Adipocyte (in vitro differentiated cells): Measurements from ENCODE around the gene ERCC4.
"Not testable (repeated sequence)": the region's sequence is repeated elsewhere in the genome, so short reads cannot be mapped to it uniquely, and the experiment has no call there.

ENCODE experiments used
- DNase-seq: peaks from one replicate; pipeline ENCODE4 v3.0.0-alpha.2; 2015; ENCODE audit warnings: low read depth
- H3K27me3 ChIP-seq: replicated peaks from 2 replicates; pipeline ENCODE4 v1.7.0; 2013; ENCODE audit warnings: mild to moderate bottlenecking, low read length, moderate library complexity; ENCODE audit not compliant: control insufficient read depth, insufficient read depth
- H3K36me3 ChIP-seq: 2 replicates; pipeline ENCODE4 v1.7.0; 2013; ENCODE audit warnings: low read length, mild to moderate bottlenecking, moderate library complexity; ENCODE audit not compliant: control insufficient read depth, insufficient read depth, severe bottlenecking
- H3K4me1 ChIP-seq: 2 replicates; pipeline ENCODE4 v1.7.0; 2013; ENCODE audit warnings: mild to moderate bottlenecking, low read length, moderate library complexity; ENCODE audit not compliant: control insufficient read depth, insufficient read depth
- H3K4me3 ChIP-seq: 2 replicates; pipeline ENCODE4 v1.7.0; 2013; ENCODE audit warnings: mild to moderate bottlenecking, low read length, moderate library complexity
- H3K9ac ChIP-seq: 2 replicates; pipeline ENCODE4 v1.7.0; 2013; ENCODE audit warnings: mild to moderate bottlenecking, low read length, moderate library complexity
- H3K9me3 ChIP-seq: 2 replicates; pipeline ENCODE4 v1.7.0; 2013; ENCODE audit warnings: mild to moderate bottlenecking, low read length, moderate library complexity; ENCODE audit not compliant: control insufficient read depth

Gene ERCC4

DNA sequence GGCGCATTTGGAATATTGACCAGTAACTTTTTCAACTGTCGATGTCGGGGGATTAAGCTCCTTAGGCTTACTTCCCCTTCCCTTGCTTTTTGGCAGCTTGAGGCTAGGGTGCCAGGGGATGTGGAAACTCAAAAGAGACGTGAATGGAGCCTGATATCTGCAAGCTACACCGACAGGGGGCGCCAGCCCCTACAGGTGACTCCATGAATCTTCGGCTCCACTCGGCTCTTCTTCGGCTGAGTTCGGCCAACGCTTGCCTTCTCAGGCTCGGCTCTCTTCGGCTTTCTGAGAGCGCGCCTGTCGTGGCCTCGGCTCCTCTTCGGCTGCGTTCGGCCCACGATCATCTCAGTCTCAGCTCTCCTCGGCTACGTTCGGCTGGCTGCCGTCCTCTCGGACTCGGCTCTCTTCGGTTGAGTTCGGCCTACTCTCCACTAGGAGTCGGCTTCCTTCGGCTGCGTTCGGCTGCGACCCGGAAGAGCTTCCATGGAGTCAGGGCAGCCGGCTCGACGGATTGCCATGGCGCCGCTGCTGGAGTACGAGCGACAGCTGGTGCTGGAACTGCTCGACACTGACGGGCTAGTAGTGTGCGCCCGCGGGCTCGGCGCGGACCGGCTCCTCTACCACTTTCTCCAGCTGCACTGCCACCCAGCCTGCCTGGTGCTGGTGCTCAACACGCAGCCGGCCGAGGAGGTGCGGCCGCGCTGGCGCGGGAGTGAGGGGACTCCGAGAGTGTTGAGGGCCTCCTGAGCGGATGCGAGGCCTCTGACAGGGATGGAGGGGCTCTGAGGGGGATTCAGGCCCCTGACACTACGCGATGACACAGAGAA lies at the start of gene ERCC4:
ERCC4 (plus strand) TSS at position 472 of the 827 bp plus-strand sequence; CDS start at position 484, 12 bp downstream.
- Histone ChIP-seq H3K9me3 (no peaks in the 10 kb centered on the region), H3K4me3 (peak within 1 kb of the TSS; percentile 90), H3K4me1 (peaks cover 22% of the 10 kb centered on the region), H3K27me3 (no peaks in the 10 kb centered on the region), H3K36me3 (no peaks in the 10 kb centered on the region), H3K9ac (peak within 1 kb of the TSS; percentile 94)
- peak; percentile 100 for DNase-seq

DNA sequence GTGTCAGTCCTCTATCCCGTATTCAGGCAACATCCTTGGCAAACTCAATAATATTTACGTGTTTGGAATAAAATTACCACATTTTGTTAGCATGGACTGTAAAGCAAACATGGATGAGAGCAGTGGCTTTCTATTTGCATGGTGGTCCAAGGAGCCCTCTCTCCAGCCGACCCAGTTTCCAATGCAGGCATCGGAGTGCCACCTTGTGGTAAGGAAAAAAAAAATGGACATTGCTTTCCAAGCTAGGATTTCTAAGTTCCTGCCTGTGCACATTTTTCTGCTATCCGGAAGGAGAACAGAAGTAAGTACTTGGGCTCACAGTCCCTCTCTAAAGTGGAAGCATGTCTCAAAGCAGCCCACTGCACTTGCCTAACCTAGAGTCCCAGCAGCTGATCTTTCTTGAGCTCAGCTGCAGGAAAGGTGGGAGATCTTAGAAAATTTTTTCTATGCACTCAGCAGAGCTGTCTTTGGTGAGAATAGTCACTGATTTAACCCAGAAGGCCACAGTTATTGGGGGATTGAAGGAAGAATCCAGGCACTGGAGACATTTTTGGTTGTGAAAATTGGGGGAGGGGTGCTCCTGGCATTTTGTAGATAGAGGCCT lies 46.0 kb upstream of the ERCC4 start:
- Histone ChIP-seq H3K9ac (no peak overlapping the region), H3K4me1 (no peaks in the 10 kb centered on the region), H3K9me3 (no peaks in the 10 kb centered on the region), H3K4me3 (no peak overlapping the region), H3K36me3 (no peaks in the 10 kb centered on the region), H3K27me3 (peaks cover 7% of the 10 kb centered on the region)
- peak; percentile 42 for DNase-seq

- H3K4me1 ChIP-seq: no peaks in the 10 kb centered on the region
Observed at GRCh38 chr16:13875614-13876284, 44.2 kb upstream of the ERCC4 start.

DNA sequence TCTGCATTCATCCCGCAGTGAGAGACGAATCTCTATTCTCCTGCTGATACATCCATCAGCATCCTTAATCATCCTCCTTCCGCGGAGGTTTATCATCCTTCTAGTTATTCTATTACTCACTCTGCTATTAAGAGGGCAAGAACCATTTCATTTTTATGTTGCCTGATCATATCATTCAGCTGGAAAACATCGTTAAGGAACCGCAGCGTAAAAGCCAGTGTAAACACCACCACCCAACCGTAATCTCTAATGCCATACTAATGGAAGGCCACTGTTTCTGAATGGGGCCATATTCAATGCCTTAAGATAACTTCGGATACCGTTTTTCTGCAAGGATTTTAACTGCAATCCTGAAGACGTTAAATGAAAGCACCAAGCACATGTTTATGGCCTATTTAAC lies 36.7 kb upstream of the ERCC4 start:
- DNase-seq: no peak
- H3K4me1 ChIP-seq: no peaks in the 10 kb centered on the region
- H3K36me3 ChIP-seq: no peaks in the 10 kb centered on the region
- H3K4me3 ChIP-seq: no peak overlapping the region
- H3K9ac ChIP-seq: no peak overlapping the region
- peaks cover 7% of the 10 kb centered on the region for H3K9me3 ChIP-seq
- H3K27me3 ChIP-seq: no peaks in the 10 kb centered on the region

More at GRCh38 chr16:13875614-13876284, 44.2 kb upstream of the ERCC4 start:
- Histone ChIP-seq H3K36me3 (no peaks in the 10 kb centered on the region), H3K27me3 (peaks cover 7% of the 10 kb centered on the region), H3K9me3 (no peaks in the 10 kb centered on the region), H3K9ac (no peak overlapping the region), H3K4me3 (no peak overlapping the region)
- no peak for DNase-seq

GRCh38 chr16:13883881-13884280 lies 36.1 kb upstream of the ERCC4 start:
- Histone ChIP-seq H3K27me3 (no peaks in the 10 kb centered on the region), H3K4me1 (no peaks in the 10 kb centered on the region), H3K9ac (no peak overlapping the region), H3K36me3 (no peaks in the 10 kb centered on the region), H3K4me3 (no peak overlapping the region), H3K9me3 (peaks cover 7% of the 10 kb centered on the region)
- DNase-seq: peak; percentile 4

DNA sequence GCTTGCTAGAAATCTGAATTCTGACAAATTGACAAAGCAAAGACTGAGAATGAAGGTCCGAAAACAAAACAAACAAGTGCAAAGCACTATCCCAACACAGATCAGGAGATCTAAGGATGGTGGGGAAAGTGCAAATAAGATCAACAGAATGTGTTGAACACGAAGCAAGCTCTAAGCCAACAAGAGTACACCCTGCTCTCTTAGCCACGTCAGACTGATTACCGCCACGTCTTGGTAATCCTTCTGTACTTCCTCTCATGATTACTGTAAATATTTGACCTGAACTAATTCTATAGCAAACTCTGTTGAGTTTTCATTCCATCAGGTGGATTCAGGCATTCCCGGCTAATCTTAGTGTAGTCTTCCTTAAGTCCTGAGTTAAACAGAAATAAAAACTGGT lies 34.3 kb upstream of the ERCC4 start:
- H3K36me3 ChIP-seq: no peaks in the 10 kb centered on the region
- peaks cover 7% of the 10 kb centered on the region for H3K9me3 ChIP-seq
- H3K27me3 ChIP-seq: no peaks in the 10 kb centered on the region
- DNase-seq: no peak
- H3K4me1 ChIP-seq: no peaks in the 10 kb centered on the region
- H3K9ac ChIP-seq: no peak overlapping the region
- no peak overlapping the region for H3K4me3 ChIP-seq

GRCh38 chr16:13886608-13887007 lies 33.3 kb upstream of the ERCC4 start:
- peaks cover 7% of the 10 kb centered on the region for H3K9me3 ChIP-seq
- DNase-seq: no peak
- no peaks in the 10 kb centered on the region for H3K4me1 ChIP-seq
- H3K27me3 ChIP-seq: no peaks in the 10 kb centered on the region
- H3K4me3 ChIP-seq: no peak overlapping the region
- no peak overlapping the region for H3K9ac ChIP-seq
- no peaks in the 10 kb centered on the region for H3K36me3 ChIP-seq

- H3K9ac ChIP-seq, DNase-seq, H3K9me3 ChIP-seq, H3K27me3 ChIP-seq, H3K4me3 ChIP-seq, H3K36me3 ChIP-seq, H3K4me1 ChIP-seq: not testable (repeated sequence)
Observed at GRCh38 chr16:13889323-13889722, 30.6 kb upstream of the ERCC4 start.

DNA sequence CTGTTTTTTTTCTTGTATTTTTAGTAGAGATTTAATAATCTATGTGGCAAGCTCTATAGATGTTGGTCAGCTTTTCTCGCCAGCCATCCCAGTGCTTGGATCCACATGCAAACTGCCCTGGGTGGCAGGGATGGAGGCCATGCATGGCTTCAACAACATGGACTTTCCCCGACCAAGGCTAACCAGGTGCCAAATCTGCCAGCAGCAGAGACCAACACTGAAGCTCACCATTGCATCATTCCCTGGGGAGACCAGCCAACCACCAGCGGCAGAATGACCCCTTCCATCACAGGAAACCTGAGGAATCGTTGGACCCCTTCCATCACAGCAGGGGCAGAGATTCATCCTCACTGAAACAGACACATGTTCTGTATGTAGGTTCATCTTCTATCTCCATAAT lies 27.7 kb upstream of the ERCC4 start:
- no peak for DNase-seq
- Histone ChIP-seq H3K27me3 (peaks cover 4% of the 10 kb centered on the region), H3K9me3 (peaks cover 14% of the 10 kb centered on the region), H3K9ac (no peak overlapping the region), H3K36me3 (no peaks in the 10 kb centered on the region), H3K4me1 (no peaks in the 10 kb centered on the region), H3K4me3 (no peak overlapping the region)

- H3K36me3 ChIP-seq: no peaks in the 10 kb centered on the region
- peaks cover 12% of the 10 kb centered on the region for H3K27me3 ChIP-seq
- H3K9ac ChIP-seq: no peak overlapping the region
- peaks cover 8% of the 10 kb centered on the region for H3K9me3 ChIP-seq
- no peaks in the 10 kb centered on the region for H3K4me1 ChIP-seq
- DNase-seq: no peak
- H3K4me3 ChIP-seq: no peak overlapping the region
Observed at GRCh38 chr16:13895516-13895915, 24.4 kb upstream of the ERCC4 start.

GRCh38 chr16:13896543-13897182 lies 23.3 kb upstream of the ERCC4 start:
- Histone ChIP-seq H3K4me1 (no peaks in the 10 kb centered on the region), H3K36me3 (no peaks in the 10 kb centered on the region)
- DNase-seq: no peak

More at GRCh38 chr16:13896543-13897182, 23.3 kb upstream of the ERCC4 start:
- H3K27me3 ChIP-seq: peaks cover 12% of the 10 kb centered on the region
- no peak overlapping the region for H3K9ac ChIP-seq
- no peak overlapping the region for H3K4me3 ChIP-seq
- H3K9me3 ChIP-seq: peaks cover 8% of the 10 kb centered on the region
